Measurements from ENCODE around the gene S100A2. TPM values are rescaled to one million over a fixed set of nuclear protein-coding genes. Genes with fewer than 3 reads are reported as not detected.
A peak's percentile ranks its signal among the peaks of the same experiment; 100 is the strongest.

The S100A2 gene
- total and polyA plus RNA-seq, 2 of the 13 experiments (the other 11 are each of a cell fraction or from before 2014, with no cell fraction given) = 1.2 TPM

DNA sequence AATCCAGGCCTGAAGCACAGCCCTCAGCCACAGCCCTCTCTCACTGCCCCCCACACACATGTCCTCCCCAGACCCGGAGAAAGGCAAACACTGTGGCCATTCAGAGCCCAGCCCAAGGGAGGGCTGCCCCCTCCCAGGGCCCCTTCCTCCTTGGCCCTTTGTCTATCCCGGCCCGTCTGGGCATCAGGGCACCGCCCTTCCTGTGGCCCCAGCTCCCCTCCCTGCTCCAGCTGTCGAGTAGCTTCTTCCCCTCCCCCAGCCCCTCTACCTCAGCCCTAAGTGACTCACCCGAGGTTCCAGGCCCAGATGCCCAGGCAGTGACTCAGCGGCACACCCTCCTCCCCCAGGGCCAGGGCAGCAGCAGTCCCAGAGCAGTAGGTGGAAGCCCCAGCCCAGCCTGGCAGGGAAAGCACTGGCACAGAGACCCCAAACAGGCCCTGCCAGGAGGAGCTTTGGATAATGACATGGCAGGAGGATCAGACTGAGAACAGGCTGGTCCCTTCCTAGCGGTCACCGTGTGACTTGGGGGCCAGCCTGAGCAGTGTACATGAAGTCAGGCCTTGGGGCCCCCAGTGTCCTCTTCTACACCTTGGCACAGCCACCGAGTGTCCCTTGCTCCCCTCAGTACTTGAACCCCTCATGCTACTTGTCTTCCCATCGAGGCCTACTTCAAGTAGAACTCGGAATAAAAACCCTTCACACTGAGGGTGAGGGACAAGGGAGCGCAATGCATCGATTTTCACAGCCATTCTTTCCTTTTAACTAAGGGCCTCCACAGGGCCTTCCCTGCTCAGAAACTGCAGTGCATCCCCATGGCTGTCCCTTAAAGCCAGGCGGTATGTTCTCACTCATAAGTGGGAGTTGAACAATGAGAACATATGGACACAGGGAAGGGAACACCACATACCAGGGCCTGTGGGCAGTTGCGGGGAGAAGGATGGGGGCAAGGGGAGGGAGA lies 1.0 kb upstream of the S100A2 start (continued):
- TF ChIP-seq GABPA (IDR thresholded peaks at IDR 0.05; ENCODE audit: low read depth, low read length) = no peak
- peak; percentile 59; the same call in 1 of the 2 replicates for TF ChIP-seq GABPA (CRISPR knock-in tag; IDR thresholded peaks at IDR 0.05; ENCODE audit: low read depth)
- TF ChIP-seq NFE2L2 (IDR thresholded peaks at IDR 0.05; ENCODE audit: low read length) = no peak; the same call in 1 of the 2 replicates
- no peak for TF ChIP-seq NR2F6 (IDR thresholded peaks at IDR 0.05)
- peak; percentile 41 for TF ChIP-seq NR2F6 (CRISPR knock-in tag; IDR thresholded peaks at IDR 0.05)
- TF ChIP-seq ZBED4 (CRISPR knock-in tag; IDR thresholded peaks at IDR 0.05; ENCODE audit: borderline replicate concordance) = no peak
- no peak for TF ChIP-seq MED8 (CRISPR knock-in tag; IDR thresholded peaks at IDR 0.05; ENCODE audit: insufficient replicate concordance)
- TF ChIP-seq, protein P1, sequence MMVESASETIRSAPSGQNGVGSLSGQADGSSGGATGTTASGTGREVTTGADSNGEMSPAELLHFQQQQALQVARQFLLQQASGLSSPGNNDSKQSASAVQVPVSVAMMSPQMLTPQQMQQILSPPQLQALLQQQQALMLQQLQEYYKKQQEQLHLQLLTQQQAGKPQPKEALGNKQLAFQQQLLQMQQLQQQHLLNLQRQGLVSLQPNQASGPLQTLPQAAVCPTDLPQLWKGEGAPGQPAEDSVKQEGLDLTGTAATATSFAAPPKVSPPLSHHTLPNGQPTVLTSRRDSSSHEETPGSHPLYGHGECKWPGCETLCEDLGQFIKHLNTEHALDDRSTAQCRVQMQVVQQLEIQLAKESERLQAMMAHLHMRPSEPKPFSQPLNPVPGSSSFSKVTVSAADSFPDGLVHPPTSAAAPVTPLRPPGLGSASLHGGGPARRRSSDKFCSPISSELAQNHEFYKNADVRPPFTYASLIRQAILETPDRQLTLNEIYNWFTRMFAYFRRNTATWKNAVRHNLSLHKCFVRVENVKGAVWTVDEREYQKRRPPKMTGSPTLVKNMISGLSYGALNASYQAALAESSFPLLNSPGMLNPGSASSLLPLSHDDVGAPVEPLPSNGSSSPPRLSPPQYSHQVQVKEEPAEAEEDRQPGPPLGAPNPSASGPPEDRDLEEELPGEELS (CRISPR knock-in tag; IDR thresholded peaks at IDR 0.05) = 0 out of 2 replicates have a peak, but pooled peaks have one; percentile 42
- TF ChIP-seq SOX5 (CRISPR knock-in tag; IDR thresholded peaks at IDR 0.05; ENCODE audit: borderline replicate concordance) = peak; percentile 48; the same call in 1 of the 2 replicates
- no peak for TF ChIP-seq ZFP41 (CRISPR knock-in tag; IDR thresholded peaks at IDR 0.05; ENCODE audit: borderline replicate concordance)
- no peak for TF ChIP-seq SP140L (CRISPR knock-in tag; IDR thresholded peaks at IDR 0.05; ENCODE audit: borderline replicate concordance)
- TF ChIP-seq NBN (conservative IDR thresholded peaks at IDR 0.05) = no peak
- TF ChIP-seq ZNF160 (CRISPR knock-in tag; IDR thresholded peaks at IDR 0.05) = no peak
- TF ChIP-seq PTBP1 (IDR thresholded peaks at IDR 0.05; ENCODE audit: low read depth, low read length, poor library complexity, severe bottlenecking) = no peak
- TF ChIP-seq, protein P2, sequence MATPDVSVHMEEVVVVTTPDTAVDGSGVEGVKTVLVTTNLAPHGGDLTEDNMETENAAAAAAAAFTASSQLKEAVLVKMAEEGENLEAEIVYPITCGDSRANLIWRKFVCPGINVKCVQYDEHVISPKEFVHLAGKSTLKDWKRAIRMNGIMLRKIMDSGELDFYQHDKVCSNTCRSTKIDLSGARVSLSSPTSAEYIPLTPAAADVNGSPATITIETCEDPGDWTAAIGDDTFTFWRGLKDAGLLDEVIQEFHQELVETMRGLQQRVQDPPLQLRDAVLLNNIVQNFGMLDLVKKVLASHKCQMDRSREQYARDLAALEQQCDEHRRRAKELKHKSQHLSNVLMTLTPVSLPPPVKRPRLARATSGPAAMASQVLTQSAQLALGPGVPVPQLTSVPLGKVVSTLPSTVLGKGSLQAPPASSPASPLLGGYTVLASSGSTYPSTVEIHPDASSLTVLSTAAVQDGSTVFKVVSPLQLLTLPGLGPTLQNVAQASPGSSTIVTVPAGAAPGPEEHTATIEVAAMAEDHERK (CRISPR knock-in tag; IDR thresholded peaks at IDR 0.05; ENCODE audit: low read depth) = no peak
- TF ChIP-seq, protein P3, sequence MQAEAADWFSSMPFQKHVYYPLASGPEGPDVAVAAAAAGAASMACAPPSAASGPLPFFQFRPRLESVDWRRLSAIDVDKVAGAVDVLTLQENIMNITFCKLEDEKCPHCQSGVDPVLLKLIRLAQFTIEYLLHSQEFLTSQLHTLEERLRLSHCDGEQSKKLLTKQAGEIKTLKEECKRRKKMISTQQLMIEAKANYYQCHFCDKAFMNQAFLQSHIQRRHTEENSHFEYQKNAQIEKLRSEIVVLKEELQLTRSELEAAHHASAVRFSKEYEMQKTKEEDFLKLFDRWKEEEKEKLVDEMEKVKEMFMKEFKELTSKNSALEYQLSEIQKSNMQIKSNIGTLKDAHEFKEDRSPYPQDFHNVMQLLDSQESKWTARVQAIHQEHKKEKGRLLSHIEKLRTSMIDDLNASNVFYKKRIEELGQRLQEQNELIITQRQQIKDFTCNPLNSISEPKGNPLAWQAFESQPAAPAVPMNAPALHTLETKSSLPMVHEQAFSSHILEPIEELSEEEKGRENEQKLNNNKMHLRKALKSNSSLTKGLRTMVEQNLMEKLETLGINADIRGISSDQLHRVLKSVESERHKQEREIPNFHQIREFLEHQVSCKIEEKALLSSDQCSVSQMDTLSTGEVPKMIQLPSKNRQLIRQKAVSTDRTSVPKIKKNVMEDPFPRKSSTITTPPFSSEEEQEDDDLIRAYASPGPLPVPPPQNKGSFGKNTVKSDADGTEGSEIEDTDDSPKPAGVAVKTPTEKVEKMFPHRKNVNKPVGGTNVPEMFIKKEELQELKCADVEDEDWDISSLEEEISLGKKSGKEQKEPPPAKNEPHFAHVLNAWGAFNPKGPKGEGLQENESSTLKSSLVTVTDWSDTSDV (CRISPR knock-in tag; IDR thresholded peaks at IDR 0.05) = no peak

Data from HepG2 (cell line).